SKM-1 (cell line): ENCODE measurements around the gene TLCD3B.
A peak's percentile ranks its signal among the peaks of the same experiment; 100 is the strongest.

Experiments
- DNase-seq: peaks from one replicate; lab custom pipeline; 2025; ENCODE audit not compliant: unreplicated experiment; lab: John Stamatoyannopoulos, UW

The TLCD3B gene

GRCh38 chr16:30006659-30007377 lies 24.3 kb downstream of the TLCD3B start:
- no peak for DNase-seq

GRCh38 chr16:30006095-30006473 lies 25.0 kb downstream of the TLCD3B start:
- no peak for DNase-seq

- DNase-seq = peak; percentile 15
These were observed 25.6 kb downstream of the TLCD3B start for GRCh38 chr16:30005341-30006094.

GRCh38 chr16:30004811-30005242 lies 26.2 kb downstream of the TLCD3B start:
- DNase-seq = no peak

- DNase-seq = no peak
These were observed 26.7 kb downstream of the TLCD3B start for GRCh38 chr16:30004424-30004776.

- DNase-seq = no peak
These were observed 27.2 kb downstream of the TLCD3B start for GRCh38 chr16:30003670-30004423.

GRCh38 chr16:30002614-30003346 lies 28.3 kb downstream of the TLCD3B start:
- no peak for DNase-seq

- DNase-seq = no peak
These were observed 30.1 kb downstream of the TLCD3B start for GRCh38 chr16:30000735-30001631.

GRCh38 chr16:29999605-30000004 lies 31.5 kb downstream of the TLCD3B start:
- DNase-seq = no peak

- DNase-seq = no peak
These were observed 34.3 kb downstream of the TLCD3B start for GRCh38 chr16:29996766-29997250.

GRCh38 chr16:29995911-29996765 lies 34.9 kb downstream of the TLCD3B start, which contains the start of gene INO80E:
Gene INO80E (plus strand): TSS chr16:29996241. CDS start chr16:29996311, 70 bp downstream.
- DNase-seq = peak; percentile 79

- peak; percentile 54 for DNase-seq
These were observed 35.7 kb downstream of the TLCD3B start, which contains the start of gene HIRIP3 for GRCh38 chr16:29995324-29995910. Gene HIRIP3 (minus strand): TSS chr16:29995617. CDS start chr16:29995605, 12 bp downstream.

- no peak for DNase-seq
These were observed 36.3 kb downstream of the TLCD3B start for GRCh38 chr16:29994600-29995323.

GRCh38 chr16:29993903-29994599 lies 37.0 kb downstream of the TLCD3B start:
- DNase-seq = no peak

GRCh38 chr16:29993191-29993902 lies 37.7 kb downstream of the TLCD3B start:
- no peak for DNase-seq

GRCh38 chr16:29992344-29992967 lies 38.6 kb downstream of the TLCD3B start:
- no peak for DNase-seq
